HG03457 (cell line): ENCODE results near the gene CCNB1.
"Not testable (repeated sequence)": the region's sequence is repeated elsewhere in the genome, so short reads cannot be mapped to it uniquely, and the experiment has no call there.

Experiments used
- ATAC-seq: cut with Tn5 transposase; IDR thresholded peaks from one replicate; pipeline ENCODE4 v1.9.1; 2021; ENCODE audit warnings: moderate number of reproducible peaks; ENCODE audit not compliant: unreplicated experiment

The CCNB1 gene

DNA sequence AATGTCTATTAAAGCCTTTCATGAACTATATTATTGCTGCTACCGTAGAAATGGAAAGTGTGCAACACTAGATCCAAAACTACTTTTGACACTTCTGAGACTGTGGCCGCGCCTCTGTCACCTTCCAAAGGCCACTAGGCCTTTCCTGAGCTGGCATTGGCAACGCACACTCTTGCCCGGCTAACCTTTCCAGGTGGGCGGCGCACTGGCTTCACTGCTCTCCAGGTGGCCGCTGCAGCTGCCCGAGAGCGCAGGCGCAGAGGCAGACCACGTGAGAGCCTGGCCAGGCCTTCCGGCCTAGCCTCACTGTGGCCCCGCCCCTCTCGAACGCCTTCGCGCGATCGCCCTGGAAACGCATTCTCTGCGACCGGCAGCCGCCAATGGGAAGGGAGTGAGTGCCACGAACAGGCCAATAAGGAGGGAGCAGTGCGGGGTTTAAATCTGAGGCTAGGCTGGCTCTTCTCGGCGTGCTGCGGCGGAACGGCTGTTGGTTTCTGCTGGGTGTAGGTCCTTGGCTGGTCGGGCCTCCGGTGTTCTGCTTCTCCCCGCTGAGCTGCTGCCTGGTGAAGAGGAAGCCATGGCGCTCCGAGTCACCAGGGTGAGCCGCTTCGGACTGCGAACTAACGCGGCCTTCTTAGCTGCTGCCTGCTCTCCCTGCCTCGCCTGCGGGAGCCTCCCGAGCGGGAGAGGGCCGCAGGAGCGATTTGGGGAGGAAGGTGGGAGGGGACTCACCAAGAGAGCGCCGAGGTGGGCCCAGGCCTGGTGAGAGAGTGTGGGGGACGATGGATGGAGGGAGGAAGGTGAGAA is at the start of gene CCNB1:
Gene CCNB1 (plus strand): TSS at position 465 of the 807 bp plus-strand sequence. CDS start 113 bp downstream, at position 578.
- ATAC-seq, result peak; percentile 98

DNA sequence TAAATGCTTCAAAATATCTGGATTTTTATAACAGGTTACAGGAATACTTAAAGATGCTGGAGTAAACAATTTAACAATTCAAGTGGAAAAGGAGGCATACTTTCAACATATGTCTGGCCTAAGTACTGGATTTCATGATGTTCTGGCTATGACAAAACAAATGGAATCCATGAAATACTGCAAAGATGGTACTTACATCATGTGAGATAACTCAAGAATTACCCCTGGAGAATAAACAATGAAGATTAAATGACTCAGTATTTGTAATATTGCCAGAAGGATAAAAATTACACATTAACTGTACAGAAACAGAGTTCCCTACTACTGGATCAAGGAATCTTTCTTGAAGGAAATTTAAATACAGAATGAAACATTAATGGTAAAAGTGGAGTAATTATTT is 37.5 kb upstream of the CCNB1 start:
- ATAC-seq, result no peak

DNA sequence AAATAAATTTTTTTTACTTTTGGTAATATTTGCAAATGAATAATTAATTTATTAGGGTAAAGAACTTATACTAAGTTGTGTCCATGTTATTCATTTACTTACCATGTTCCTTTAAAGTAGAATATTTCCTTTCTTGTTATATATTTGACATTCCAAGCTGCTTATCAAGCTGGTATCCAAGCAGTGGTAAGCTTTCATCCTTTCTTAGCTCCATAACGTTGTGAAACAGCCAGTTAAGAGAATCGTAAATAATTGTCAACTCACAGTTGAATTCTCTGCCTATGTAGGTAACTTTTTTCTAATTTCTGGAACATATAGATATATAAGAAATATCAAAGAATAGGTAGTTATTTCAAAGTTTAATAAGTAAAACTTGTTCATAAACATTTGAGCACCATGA is 36.7 kb upstream of the CCNB1 start:
- no peak for ATAC-seq

DNA sequence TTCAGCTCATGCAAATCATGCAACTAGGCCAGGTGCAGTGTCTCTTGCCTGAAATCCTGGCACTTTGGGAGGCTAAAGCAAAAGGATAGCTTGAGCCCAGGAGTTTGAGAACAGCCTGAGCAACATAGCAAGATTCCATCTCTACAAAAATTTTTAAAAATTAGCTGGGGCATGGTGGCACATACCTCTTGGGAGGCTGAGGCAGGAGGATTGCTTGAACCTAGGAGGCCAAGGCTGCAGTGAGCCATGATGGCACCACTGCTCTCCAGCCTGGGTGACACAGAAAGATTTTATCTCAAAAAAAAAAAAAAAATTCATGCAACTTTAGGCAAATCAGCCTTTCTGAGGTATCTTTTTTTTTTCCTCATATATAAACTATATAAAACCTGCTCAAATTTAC is 35.6 kb upstream of the CCNB1 start:
- ATAC-seq, result no peak

DNA sequence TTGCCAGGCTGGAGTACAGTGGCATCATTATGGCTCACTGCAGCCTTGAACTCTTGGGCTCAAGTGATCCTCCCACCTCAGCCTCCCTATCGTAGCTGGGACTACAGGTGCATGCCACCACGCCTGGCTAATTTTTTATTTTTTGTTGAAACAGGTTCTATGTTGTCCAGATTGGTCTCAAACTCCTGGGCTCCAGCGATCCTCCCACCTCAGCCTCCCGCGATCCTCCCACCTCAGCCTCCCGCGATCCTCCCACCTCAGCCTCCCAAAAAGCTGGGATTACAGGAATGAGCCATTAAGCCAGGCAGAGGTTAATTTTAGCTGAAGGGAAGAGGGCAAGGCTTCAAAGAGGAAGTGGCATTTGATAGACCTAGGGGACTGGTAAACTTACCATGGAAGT is 32.8 kb upstream of the CCNB1 start:
- ATAC-seq, result no peak

DNA sequence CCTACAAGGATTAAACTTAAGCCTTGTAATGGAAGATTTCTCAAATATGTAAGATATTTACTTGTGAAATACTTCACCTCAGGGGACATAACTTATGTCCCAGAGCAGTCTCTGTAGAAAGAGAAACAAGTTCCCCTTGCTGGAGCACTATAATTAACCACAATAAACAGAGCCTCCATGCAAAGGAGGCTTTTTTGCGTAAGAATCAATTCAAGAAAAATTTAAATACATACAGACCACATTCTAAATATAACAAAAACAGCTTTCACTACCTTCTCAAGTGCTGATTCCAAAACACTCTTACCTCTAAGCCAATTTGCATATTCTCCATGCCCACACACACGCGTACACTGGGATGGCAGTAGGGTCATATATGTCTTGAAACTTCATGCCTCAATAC is 30.7 kb upstream of the CCNB1 start:
- peak; percentile 78 for ATAC-seq

DNA sequence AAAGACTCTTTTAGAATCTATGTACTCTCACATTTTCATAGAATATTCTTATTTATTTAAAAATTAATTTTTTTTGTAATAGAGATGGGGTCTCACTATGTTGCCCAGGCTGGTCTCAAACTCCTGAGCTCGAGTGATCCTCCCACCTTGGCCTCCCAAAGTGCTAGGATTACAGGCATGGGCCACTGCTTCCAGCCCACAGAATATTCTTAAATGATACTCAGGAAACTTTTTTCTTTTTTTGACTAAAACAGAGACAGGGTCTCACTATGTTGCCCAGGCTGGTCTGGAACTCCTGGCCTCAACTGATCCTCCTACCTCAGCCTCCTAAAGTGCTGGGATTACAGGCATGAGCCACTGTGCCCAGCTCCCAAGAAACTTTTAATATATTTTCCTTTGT is 29.7 kb upstream of the CCNB1 start:
- ATAC-seq, result not testable (repeated sequence)

DNA sequence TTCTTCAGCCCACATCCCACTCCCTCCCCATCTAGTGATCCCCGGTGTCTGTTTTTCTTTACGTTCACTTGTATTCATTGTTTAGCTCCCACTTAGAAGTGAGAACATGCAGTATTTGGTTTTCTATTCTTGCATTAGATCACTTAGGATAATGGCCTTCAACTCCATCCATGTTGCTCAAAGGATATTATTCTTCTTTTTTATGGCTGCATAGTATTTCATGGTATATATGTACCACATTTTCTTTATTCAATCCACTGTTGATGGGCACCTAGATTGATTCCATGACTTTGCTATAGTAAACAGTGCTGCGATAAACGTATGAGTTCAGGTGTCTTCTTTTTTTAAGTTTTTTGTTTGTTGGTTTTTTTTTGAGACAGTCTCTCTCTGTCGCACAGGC is 29.1 kb upstream of the CCNB1 start:
- no peak for ATAC-seq

DNA sequence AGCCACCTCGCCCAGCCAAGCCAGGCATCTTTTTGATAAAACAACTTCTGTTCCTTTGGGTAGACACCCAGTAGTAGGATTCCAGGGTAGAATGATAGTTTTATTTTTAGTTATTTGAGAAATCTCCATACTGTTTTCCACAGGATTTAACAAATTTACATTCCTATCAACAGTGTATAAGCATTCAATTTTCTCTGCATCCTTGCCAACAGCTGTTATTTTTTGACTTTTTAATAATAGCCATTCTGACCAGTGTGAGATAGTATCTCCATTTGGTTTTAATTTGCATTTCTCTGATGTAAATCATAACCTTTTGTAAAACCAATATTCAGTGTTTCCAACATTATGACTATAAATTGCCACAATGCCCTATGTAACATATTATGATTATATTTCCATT is 28.2 kb upstream of the CCNB1 start:
- no peak for ATAC-seq

DNA sequence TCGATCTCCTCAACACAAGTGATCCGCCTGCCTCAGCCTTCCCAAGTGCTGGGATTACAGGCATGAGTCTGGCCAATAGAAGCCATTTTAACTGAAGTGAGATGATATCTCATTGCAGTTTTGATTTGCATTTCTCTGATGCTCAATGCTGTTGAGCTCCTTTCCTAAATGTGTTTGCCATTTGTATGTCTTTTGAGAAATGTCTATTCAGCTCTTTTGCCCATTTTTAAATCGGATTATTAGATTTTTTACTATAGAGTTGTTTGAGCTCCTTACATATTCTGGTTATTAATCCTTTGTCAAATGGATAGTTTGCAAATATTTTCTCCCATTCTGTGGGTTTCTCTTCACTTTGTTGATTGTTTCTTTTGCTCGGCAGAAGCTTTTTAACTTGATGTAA is 26.7 kb upstream of the CCNB1 start:
- ATAC-seq, result not testable (repeated sequence)

DNA sequence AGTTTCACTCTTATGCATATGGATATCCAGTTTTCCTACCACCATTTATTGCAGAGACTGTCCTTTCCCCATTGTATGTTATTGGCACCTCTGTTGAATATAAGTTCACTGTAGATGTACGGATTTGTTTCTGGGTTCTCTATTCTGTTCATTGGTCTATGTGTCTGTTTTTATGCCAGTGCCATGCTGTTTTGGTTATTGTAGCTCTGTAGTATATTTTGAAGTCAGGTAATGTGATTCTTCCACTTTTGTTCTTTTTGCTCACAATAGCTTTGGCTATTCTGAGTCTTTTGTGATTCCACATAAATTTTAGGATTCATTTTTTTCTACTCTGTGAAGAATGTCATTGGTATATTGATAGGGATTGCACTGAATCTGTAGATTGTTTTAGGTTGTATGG is 26.1 kb upstream of the CCNB1 start:
- ATAC-seq, result no peak

DNA sequence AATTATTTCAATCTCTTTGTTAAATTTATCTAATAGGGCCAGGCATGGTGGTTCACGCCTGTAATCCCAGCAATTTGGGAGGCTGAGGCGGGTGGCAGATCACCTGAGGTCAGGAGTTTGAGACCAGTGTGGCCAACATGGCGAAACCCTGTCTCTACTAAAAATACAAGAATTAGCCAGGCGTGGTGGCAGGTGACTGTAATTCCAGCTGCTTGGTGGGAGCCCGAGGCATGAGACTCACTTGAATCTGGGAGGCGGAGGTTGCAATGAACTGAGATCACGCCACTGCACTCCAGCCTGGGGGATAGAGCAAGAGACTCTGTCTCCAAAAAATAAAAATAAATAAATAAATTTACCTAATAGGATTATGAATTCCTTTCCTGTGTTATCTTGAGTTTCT is 18.4 kb upstream of the CCNB1 start:
- ATAC-seq, result not testable (repeated sequence)

DNA sequence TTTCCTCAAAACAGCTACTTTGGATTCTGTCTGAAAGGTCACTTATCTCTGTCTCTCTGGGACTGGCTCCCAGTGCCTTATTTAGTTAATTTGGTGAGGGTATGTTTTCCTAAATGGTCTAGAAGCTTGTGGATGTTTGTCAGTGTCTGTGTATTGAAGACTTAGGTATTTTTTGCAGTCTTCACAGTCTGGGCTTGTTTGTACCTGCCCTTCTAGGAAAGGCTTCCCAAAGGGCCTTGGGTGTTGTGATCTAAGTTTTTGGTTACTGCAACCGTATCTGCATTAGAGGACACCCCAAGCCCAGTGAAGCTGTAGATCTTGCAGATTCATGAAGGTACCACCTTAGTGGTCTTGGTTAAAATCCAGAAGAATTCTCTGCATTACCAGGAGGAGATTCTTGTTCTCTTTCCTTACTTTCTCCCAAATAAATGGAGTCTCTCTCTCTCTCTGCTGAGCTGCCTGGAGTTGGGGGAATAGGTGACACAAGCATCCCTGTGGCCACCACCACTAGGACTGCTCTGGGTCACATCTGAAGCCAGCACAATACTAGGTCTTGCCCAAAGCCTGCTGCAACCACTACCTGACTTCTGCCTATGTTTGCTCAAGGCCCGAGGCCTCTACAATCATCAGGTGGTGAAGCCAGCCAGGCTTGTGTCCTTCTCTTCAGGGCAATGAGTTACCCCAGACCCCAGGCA is 17.8 kb upstream of the CCNB1 start:
- no peak for ATAC-seq

DNA sequence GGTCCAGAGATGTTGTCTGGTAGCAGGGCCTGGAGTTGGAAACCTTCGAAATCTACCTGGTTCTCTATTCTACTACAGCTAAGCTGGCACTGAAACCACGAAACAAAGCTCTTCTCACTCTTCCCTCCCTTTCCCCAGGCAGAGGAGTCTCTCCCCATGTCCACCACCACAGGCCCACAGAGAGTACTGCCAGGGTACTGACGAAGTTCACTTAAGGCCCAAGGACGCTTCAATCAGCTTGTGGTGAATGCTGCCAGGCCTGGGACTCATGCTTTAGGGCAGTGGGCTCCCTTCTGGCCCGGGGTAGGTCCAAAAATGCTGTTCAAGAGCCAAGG is 17.3 kb upstream of the CCNB1 start:
- ATAC-seq, result no peak

DNA sequence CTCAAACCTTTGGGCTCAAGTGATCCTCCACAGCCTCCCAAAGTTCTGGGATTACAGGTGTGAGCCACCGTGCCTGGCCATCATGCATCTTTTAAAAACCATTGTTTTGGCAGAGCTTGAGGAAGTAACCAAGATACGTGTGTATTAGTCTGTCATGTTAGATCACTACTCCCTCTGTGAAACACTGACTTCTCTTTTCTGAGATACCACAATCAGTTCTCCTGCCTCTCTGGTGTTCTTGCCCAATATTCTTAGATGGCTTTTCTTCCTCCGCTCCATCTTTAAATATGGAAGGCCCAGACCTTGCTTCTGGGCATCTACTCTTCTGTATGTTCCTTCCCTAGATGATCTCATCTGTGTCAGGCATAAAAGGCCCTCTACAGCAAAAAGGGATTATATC is 14.2 kb upstream of the CCNB1 start:
- ATAC-seq, result no peak

DNA sequence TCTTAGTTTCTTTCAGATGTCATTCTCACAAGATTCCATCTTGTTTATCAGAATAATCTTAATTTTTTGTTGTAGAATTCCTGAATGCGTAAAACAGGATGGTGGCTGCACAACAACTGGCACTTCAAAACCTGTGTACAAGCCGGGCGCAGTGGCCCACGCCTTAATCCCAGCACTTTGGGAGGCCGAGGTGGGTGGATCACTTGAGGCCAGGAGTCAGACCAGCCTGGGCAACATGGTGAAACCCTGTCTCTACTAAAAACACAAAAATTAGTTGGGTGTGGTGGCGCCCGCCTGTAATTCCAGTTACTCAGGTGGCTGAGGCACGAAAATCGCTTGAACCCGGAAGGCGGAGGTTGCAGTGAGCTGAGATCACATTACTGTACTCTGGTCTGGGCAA is 10.5 kb upstream of the CCNB1 start:
- no peak for ATAC-seq

DNA sequence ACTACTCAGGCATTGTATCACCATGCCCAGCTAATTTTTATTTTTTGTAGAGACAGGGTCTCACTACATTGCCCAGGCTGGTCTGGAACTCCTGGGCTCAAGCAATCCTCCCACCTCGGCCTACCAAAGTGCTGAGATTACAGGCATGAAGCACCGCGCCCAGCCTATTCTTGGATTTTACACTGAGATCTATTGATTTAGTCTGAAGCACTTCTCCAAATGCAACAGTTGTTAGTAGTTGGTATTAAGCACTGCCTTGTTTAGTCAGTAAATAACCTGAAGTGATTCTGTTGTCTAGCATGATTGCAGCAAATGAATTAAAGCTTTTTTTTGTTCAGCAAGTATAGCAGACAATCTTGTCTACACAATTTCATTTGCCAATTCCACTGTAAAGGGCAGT is 8.9 kb upstream of the CCNB1 start:
- no peak for ATAC-seq

DNA sequence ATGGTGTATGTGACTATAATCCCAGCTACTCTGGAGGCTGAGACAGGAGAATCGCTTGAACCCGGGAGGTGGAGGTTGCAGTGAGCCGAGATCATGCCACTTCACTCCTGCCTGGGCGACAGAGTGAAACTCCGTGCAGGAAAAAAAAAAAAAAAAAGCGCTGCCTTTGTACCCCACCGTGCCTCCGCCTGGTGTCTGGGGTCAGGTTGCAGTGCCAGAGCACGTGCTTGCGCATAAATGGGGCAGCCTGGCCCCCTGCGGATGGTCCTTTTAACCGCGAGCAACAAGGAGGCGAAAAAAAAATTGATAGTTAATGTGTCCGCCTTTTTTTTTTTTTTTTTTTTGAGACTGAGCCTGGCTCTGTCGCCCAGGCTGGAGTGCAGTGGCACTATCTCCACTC is 6.3 kb upstream of the CCNB1 start:
- no peak for ATAC-seq

DNA sequence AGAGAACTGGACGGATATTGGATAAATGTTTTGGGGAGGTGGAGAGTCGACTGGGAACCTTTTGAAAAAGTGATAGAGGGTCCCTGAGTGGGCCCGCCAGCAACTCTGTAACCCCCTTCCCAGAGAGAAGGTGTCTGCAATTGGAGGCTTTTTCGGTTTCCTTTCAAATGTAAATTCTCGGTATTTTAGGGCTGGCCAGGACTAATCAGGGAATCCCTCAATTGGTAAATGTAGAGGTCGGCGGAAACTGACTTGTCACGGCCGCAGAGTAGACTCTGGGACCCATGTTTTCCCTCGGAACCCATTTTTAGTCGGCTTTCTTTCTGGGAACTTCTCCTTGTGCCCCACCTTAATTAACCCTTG is 524 bp downstream of the CCNB1 start:
- no peak for ATAC-seq

DNA sequence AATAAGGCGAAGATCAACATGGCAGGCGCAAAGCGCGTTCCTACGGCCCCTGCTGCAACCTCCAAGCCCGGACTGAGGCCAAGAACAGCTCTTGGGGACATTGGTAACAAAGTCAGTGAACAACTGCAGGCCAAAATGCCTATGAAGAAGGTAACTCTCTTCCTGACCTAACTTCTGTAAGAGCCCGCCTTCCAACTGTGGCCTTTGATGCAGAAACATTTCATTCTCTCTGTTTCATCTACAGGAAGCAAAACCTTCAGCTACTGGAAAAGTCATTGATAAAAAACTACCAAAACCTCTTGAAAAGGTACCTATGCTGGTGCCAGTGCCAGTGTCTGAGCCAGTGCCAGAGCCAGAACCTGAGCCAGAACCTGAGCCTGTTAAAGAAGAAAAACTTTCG is 979 bp downstream of the CCNB1 start:
- no peak for ATAC-seq

DNA sequence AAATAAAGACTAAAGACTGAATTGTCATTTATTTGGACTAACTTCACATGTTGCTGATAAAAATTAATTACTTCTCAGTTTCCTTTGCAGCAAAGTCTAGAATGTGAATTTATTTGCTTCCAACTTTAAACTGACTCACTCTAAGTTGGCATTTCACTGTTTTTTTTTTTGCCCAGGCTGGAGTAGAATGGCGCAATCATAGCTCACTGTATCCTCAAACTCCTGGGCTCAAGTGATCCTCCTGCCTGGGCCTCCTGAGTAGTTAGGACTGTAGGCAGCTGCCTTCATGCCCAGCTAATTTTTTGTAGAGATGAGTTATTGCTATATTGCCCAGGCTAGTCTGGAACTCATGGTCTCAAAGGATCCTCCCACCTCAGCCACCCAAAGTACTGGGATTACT is 3.5 kb downstream of the CCNB1 start:
- no peak for ATAC-seq

DNA sequence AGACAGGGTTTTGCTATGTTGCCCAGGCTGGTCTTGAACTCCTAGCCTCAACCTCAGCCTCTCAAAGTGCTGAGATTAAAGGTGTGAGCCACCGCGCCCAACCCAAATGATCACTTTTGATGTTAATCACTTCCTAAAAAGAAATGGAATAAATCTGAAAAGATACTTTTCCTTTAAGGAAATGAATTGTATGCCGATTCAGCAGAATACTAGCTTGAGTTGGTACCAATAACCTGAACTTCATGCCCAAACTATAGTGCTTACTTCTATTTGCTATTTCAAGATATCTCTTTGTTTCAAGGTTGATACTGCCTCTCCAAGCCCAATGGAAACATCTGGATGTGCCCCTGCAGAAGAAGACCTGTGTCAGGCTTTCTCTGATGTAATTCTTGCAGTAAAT is 4.0 kb downstream of the CCNB1 start:
- ATAC-seq, result no peak
